Heart right ventricle (tissue), 16 donors: ENCODE measurements around the gene NOSTRIN. TPM values are rescaled to one million over a fixed set of nuclear protein-coding genes. Genes with fewer than 3 reads are reported as not detected.

Experiments used
- ATAC-seq, 8 donors: fragments of 200-7000 bp; cut with Tn5 transposase; one replicate each; pipeline ENCODE4 v1.9.1; 2020; ENCODE audit warnings: mild to moderate bottlenecking in 8 of 8, moderate library complexity in 8 of 8, moderate number of reproducible peaks in 1 of 8
- DNase-seq, 2 donors: peaks; one replicate each; pipeline ENCODE4 v3.0.0-alpha.2; 2020
- H3K27ac ChIP-seq, 10 donors: fragments of 200-600 bp; sonication (generic) in 2 of 10; one replicate each; pipeline versions ENCODE4 v1.5.0 to v1.8.0; 2020 to 2022; ENCODE audit warnings: mild to moderate bottlenecking in 3 of 10
- H3K27me3 ChIP-seq, 7 donors: fragments of 200-600 bp; one replicate each; pipeline ENCODE4 v1.8.0; 2021 to 2022; ENCODE audit warnings: mild to moderate bottlenecking in 2 of 7
- H3K36me3 ChIP-seq, 9 donors: fragments of 200-600 bp; sonication (generic) in 1 of 9; one replicate each; pipeline versions ENCODE4 v1.5.0 to v1.8.0; 2020 to 2022; ENCODE audit warnings: mild to moderate bottlenecking in 2 of 9
- H3K4me1 ChIP-seq, 9 donors: fragments of 200-600 bp; sonication (generic) in 1 of 9; one replicate each; pipeline versions ENCODE4 v1.5.0 to v1.8.0; 2020 to 2022; ENCODE audit warnings: mild to moderate bottlenecking in 4 of 9
- H3K4me3 ChIP-seq, 10 donors: fragments of 200-600 bp; sonication (generic) in 2 of 10; one replicate each; pipeline versions ENCODE4 v1.5.0 to v1.8.0; 2020 to 2022; ENCODE audit warnings: mild to moderate bottlenecking in 7 of 10, moderate library complexity in 2 of 10
- H3K9me3 ChIP-seq, 11 donors: fragments of 200-600 bp in 10 of 11; sonication (generic) in 2 of 11; one replicate each; pipeline versions ENCODE4 v1.5.0 to v1.8.0; 2013 to 2022; ENCODE audit warnings: mild to moderate bottlenecking in 2 of 11, control low read depth in 1 of 11, moderate library complexity in 1 of 11
- CTCF ChIP-seq, 9 donors: fragments of 200-600 bp; sonication (generic) in 2 of 9; IDR thresholded peaks; one replicate each; pipeline versions ENCODE4 v1.5.0 to v1.8.0; 2021 to 2022; ENCODE audit warnings: antibody characterized with exemption in 9 of 9, mild to moderate bottlenecking in 5 of 9, moderate library complexity in 1 of 9
- whole genome bisulfite sequencing, 2 donors: extraction: QIAGEN DNeasy Blood & Tissue Kit; methylation state at CpG; one replicate each; pipeline ENCODE4 v1.1.7; 2013; ENCODE audit warnings: inconsistent platforms in 1 of 2; 5-methylcytosine and 5-hydroxymethylcytosine counted together
- intact Hi-C, 10 donors: fragments of 100-400 bp; cut with DNase I; formaldehyde crosslinking; loops; one replicate each; pipeline versions ENCODE4 v1.11.1 to v1.14.2; 2022
- polyA plus RNA-seq, 2 donors: library from polyadenylated mRNA; stranded (reverse); fragments of 200-250 nt; gene quantifications; one replicate each; pipeline ENCODE4 v1.2.3, GENCODE V29; 2013
- total RNA-seq, 10 donors: library from RNA; stranded (reverse); fragmentation: NEBNext Ultra II Directional in 3 of 10; extraction: Animal tissue kit (Norgen Biotek cat#: 25700) in 3 of 10; gene quantifications; one replicate each; pipeline versions ENCODE4 v1.2.1 to v1.2.4, GENCODE V29; 2021 to 2023
- donor health status: Arrhythmogenic right ventricular cardiomyopathy.
- donor health status: ischemic (EF 13 %, LVEDD 7.1; RV severe dilation, severe dysfunction).
- donor health status: healthy with polysubstance abuse.
- donor health status: DM: no; HTN: yes; CAD: no.
- donor health status: DM: no; HTN: no; CAD: no.
- donor health status: ischemic (EF 25% LVEDD 6.9; RV normal size, moderate dysfunction).
- donor health status: ischemic (EF 25% LVEDD 5.7; RV mildly dilated, moderate dysfunction).
- donor health status: healthy.
- donor health status: DM: yes; HTN: yes; CAD: no.
- donor health status: Ischemic cardiomyopathy.
- donor health status: ischemic (EF 35%, LVEDD 5.7; RV mildly dilated, moderate dysfunction).
- donor health status: nonischemic (EF 11% LVEDD 7.7; RV severe dilation, severe dysfunction).
- donor health status: DM: yes; HTN: yes; CAD: no.
- donor health status: PGD.
- donor health status: ischemic (EF 29% LVEDD 5.4; RV normal size, mild dysfunction).
- donor health status: nonischemic (EF 23%, LVEDD 6.1; RV moderate dilation, normal function).

Gene NOSTRIN
- total and polyA plus RNA-seq, 12 donors, result 5.0 to 44.6 (median 12.2) TPM

DNA sequence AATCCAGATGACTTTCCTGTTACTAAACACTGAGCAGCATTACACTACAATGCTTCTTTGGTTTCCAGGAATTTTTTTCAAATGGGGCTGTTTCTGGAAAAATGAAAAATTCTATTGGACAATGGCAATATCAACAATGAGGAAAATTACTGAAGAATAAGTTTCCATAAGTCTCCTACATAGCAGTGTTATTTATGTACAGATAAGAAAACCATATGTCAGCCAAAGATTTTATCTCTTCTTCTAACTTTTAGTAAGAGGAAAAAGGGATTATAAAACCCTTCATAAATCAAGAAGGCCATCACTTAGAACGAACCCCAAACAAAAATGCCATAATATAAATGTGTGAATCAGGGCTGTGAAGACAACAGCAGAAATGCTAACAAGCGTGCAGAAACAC is 31.6 kb upstream of the NOSTRIN start:
- Histone ChIP-seq H3K27ac (no peak overlapping the region), H3K4me3 (no peak overlapping the region), H3K9me3 (peaks cover 0 to 4% (median 0%) of the 10 kb centered on the region in 11 donors), H3K36me3 (peaks cover 0 to 19% (median 0%) of the 10 kb centered on the region in 9 donors), H3K4me1 (peaks cover 0 to 26% (median 9%) of the 10 kb centered on the region in 9 donors), H3K27me3 (no peaks in the 10 kb centered on the region)
- 84 to 87% methylated on average over 2 of the region's 2 CpGs for WGBS, 2 donors
- no peak for DNase-seq
- intact Hi-C loops, result loop anchor here in 9 of 10 donors (5.0 to 10.0 kb wide), 6 partner anchors 47 to 152 kb away; no protein-coding TSS in a partner anchor
- TF ChIP-seq CTCF (IDR thresholded peaks at IDR 0.05), result no peak
- no peak for ATAC-seq

GRCh38 chr2:168772704-168773103 is 29.7 kb upstream of the NOSTRIN start:
- peaks cover 0 to 9% (median 0%) of the 10 kb centered on the region in 9 donors for H3K36me3 ChIP-seq
- ATAC-seq (no peak), DNase-seq (no peak)
- no peaks in the 10 kb centered on the region for H3K27me3 ChIP-seq
- no peak overlapping the region for H3K27ac ChIP-seq
- no peak for TF ChIP-seq CTCF (IDR thresholded peaks at IDR 0.05)
- no peak overlapping the region for H3K4me3 ChIP-seq
- intact Hi-C loops, result loop anchor here in 9 of 10 donors (1.0 to 10.0 kb wide), 9 partner anchors 45 to 150 kb away; no protein-coding TSS in a partner anchor
- peaks cover 0 to 21% (median 6%) of the 10 kb centered on the region in 9 donors for H3K4me1 ChIP-seq
- 98 to 100% methylated on average over 1 of the region's 1 CpG for WGBS, 2 donors
- H3K9me3 ChIP-seq, result peaks cover 0 to 8% (median 0%) of the 10 kb centered on the region in 11 donors

- 86 to 87% methylated on average over 2 of the region's 2 CpGs for WGBS, 2 donors
These were observed 29.3 kb upstream of the NOSTRIN start for GRCh38 chr2:168773128-168773527.

More at GRCh38 chr2:168773128-168773527, 29.3 kb upstream of the NOSTRIN start:
- no peak for TF ChIP-seq CTCF (IDR thresholded peaks at IDR 0.05)
- Histone ChIP-seq H3K36me3 (peaks cover 0 to 9% (median 0%) of the 10 kb centered on the region in 9 donors), H3K27me3 (no peaks in the 10 kb centered on the region), H3K4me3 (no peak overlapping the region), H3K27ac (no peak overlapping the region), H3K4me1 (peaks cover 0 to 21% (median 6%) of the 10 kb centered on the region in 9 donors), H3K9me3 (peaks cover 0 to 8% (median 0%) of the 10 kb centered on the region in 11 donors)
- intact Hi-C loops, result loop anchor here in 9 of 10 donors (1.0 to 10.0 kb wide), 9 partner anchors 44 to 149 kb away; no protein-coding TSS in a partner anchor
- no peak for ATAC-seq
- no peak for DNase-seq
